K562 (cell line): ENCODE measurements around the gene YTHDF1.

ENCODE experiments used
- ADNP ChIP-seq: fragments of 200-800 bp; sonication (Bioruptor generic); IDR thresholded peaks from 2 replicates; pipeline ENCODE4 v1.6.1; 2016; ENCODE audit warnings: missing genetic modification characterization, missing compliant biosample characterization
- CTCF ChIP-seq, 3 experiments: IDR thresholded peaks in 2 of 3; conservative IDR thresholded peaks in 1 of 3; 2 replicates each; pipeline ENCODE4 v1.5.1; 2011 to 2012; ENCODE audit warnings: low read length in 3 of 3, mild to moderate bottlenecking in 3 of 3, control low read depth in 2 of 3, improper control_type of control experiment in 1 of 3, inconsistent platforms in 1 of 3, low read depth in 1 of 3, mixed read lengths in 1 of 3, moderate library complexity in 1 of 3; ENCODE audit not compliant: insufficient read depth in 2 of 3
- NCOA4 ChIP-seq: fragments of 450-650 bp; IDR thresholded peaks from 2 replicates; pipeline ENCODE4 v1.6.1; 2018; ENCODE audit warnings: mild to moderate bottlenecking; ENCODE audit not compliant: partially characterized antibody
- NFRKB ChIP-seq: fragments of 450-650 bp; IDR thresholded peaks from 2 replicates; pipeline ENCODE4 v1.6.1; 2016; ENCODE audit warnings: low read depth
- PURB ChIP-seq: sonication (generic); formaldehyde crosslinking; IDR thresholded peaks from 2 replicates; pipeline ENCODE4 v1.9.0; 2021; ENCODE audit warnings: low read depth, mild to moderate bottlenecking, missing genetic modification reagents
- RBBP5 ChIP-seq: fragments of 200-600 bp; sonication (generic); IDR thresholded peaks from 2 replicates; pipeline ENCODE4 v1.6.1; 2012; ENCODE audit warnings: borderline replicate concordance, mild to moderate bottlenecking, low read length, control low read depth, inconsistent platforms; ENCODE audit not compliant: insufficient read depth, poor library complexity, severe bottlenecking
- SPI1 ChIP-seq: IDR thresholded peaks from 2 replicates; pipeline ENCODE4 v1.6.1; 2011; ENCODE audit warnings: low read depth, low read length, control low read depth, borderline replicate concordance
- ZBTB43 ChIP-seq: sonication (generic); formaldehyde crosslinking; IDR thresholded peaks from 2 replicates; pipeline ENCODE4 v1.8.0; 2023; ENCODE audit warnings: mild to moderate bottlenecking, missing genetic modification reagents
- ZC3H8 ChIP-seq: fragments of 450-650 bp; IDR thresholded peaks from 2 replicates; pipeline ENCODE4 v1.6.1; 2017

DNA sequence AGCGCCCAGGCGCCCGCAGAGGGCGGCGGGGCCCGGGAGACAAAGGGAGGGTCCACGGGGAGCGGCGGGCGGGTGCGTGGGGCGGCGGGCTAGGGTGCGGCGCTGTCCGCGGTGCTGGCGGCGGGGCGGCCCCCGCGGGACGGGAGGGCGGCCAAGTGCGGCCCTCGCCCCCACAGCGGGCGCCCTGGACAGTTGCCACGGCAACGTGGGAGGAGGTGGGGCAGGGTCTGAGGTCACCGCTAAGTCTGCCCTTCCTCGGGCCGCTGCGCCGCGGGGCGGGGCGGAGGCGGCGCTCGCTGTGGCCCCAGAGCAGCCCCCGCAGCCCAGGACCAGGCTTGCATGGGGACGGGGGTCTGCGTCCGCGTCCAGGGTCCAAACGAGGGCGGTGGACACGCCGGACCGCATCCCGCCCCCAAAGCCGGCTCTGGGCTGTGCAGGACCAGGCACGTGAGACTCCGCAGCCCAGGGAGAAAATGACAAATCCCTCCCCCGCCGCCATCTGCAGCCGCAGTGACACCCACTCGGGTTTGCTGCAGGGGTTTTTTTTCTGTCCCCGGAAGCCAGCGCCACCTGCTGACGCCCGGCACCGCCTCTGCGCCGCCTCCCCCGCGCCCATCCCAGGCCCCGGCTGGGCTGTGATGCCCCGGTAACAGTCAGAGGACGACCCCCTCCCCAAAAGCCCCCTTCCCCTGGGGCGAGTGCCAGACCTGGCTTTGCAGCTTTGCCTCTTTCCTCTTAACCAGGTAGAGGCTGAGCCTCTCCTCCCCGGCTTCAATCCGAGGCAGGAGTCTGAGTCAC, 36.8 kb downstream of the YTHDF1 start:
- TF ChIP-seq ZBTB43 (CRISPR knock-in tag) = no peak
- TF ChIP-seq RBBP5 = no peak
- no peak for TF ChIP-seq NCOA4
- no peak for TF ChIP-seq ZC3H8
- no peak for TF ChIP-seq PURB (CRISPR knock-in tag)
- no peak for TF ChIP-seq NFRKB
- no peak for TF ChIP-seq SPI1
- TF ChIP-seq ADNP (tag) = no peak
- TF ChIP-seq CTCF (IDR thresholded peaks at IDR 0.05 in 2 of 3, conservative IDR thresholded peaks at IDR 0.05 in 1 of 3; ENCODE audit: insufficient read depth in 2 of 3, low read depth in 1 of 3, low read length in 3 of 3) = peak; percentile 55 to 63 (median 57)
